ENCODE results near the gene LRRC8A.
"Not testable (repeated sequence)": the region's sequence is repeated elsewhere in the genome, so short reads cannot be mapped to it uniquely, and the experiment has no call there.

LRRC8A gene

DNA sequence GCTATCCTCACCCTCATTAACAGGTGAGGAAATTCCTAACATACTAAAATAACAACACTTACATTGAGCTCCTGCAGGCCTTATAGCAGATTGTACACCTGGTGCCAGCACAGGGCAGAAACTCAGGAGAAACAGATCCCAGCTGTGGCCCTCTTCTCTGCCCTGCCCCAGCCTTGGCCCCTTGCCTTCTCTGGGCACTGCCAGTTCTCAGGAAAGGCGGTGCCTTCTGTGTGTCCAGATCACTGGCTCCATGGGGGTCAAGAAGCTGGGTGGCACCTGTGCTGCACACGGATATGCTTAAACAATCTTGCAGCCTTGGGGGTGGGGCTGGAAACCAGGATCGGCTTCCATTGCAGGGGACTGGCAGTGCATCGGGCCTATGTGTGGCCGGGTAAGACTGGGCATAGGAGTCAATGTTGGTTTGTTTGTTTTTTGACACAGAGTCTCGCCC is 19.5 kb upstream of the LRRC8A start:
- H2AFZ ChIP-seq (ENCODE audit: low read length) = no peak overlapping the region
- H3K9ac ChIP-seq (ENCODE audit: low read depth, low read length, poor library complexity, severe bottlenecking) = no peak overlapping the region
- H3F3A ChIP-seq (ENCODE audit: low read depth) = no peaks in the 10 kb centered on the region
- H3K4me3 ChIP-seq (ENCODE audit: low read length, poor library complexity, severe bottlenecking) = no peak overlapping the region
- H3K9me3 ChIP-seq (ENCODE audit: insufficient read depth, low read depth, low read length) = no peaks in the 10 kb centered on the region
- no peak for TF ChIP-seq CTCF (conservative IDR thresholded peaks at IDR 0.05; ENCODE audit: low read length)
- no peak for TF ChIP-seq EZH2phosphoT487 (IDR thresholded peaks at IDR 0.05; ENCODE audit: borderline replicate concordance)
- H3K36me3 ChIP-seq (ENCODE audit: insufficient read depth, low read length) = no peaks in the 10 kb centered on the region
- H3K79me2 ChIP-seq (ENCODE audit: insufficient read depth, low read length) = no peaks in the 10 kb centered on the region
- no peaks in the 10 kb centered on the region for H3K4me1 ChIP-seq (ENCODE audit: insufficient read depth, low read length, poor library complexity, severe bottlenecking)
- no peak overlapping the region for H3K4me2 ChIP-seq (ENCODE audit: low read depth, low read length, poor library complexity, severe bottlenecking)
- no peaks in the 10 kb centered on the region for H4K20me1 ChIP-seq (ENCODE audit: insufficient read depth, low read length, poor library complexity, severe bottlenecking)
- H3K9me2 ChIP-seq (replicated peaks; ENCODE audit: low read depth, low read length) = no peaks in the 10 kb centered on the region
- H3K27me3 ChIP-seq (ENCODE audit: insufficient read depth, low read length, poor library complexity, severe bottlenecking) = no peaks in the 10 kb centered on the region

- Histone ChIP-seq H3K9me3 (ENCODE audit: insufficient read depth, low read depth, low read length) (no peaks in the 10 kb centered on the region), H3K9me2 (replicated peaks; ENCODE audit: low read depth, low read length) (no peaks in the 10 kb centered on the region), H3K36me3 (ENCODE audit: insufficient read depth, low read length) (no peaks in the 10 kb centered on the region), H3K4me2 (ENCODE audit: low read depth, low read length, poor library complexity, severe bottlenecking) (no peak overlapping the region), H3K27me3 (ENCODE audit: insufficient read depth, low read length, poor library complexity, severe bottlenecking) (no peaks in the 10 kb centered on the region), H4K20me1 (ENCODE audit: insufficient read depth, low read length, poor library complexity, severe bottlenecking) (no peaks in the 10 kb centered on the region), H3K4me3 (ENCODE audit: low read length, poor library complexity, severe bottlenecking) (no peak overlapping the region), H3K79me2 (ENCODE audit: insufficient read depth, low read length) (no peaks in the 10 kb centered on the region), H3K4me1 (ENCODE audit: insufficient read depth, low read length, poor library complexity, severe bottlenecking) (no peaks in the 10 kb centered on the region), H2AFZ (ENCODE audit: low read length) (no peak overlapping the region), H3F3A (ENCODE audit: low read depth) (no peaks in the 10 kb centered on the region), H3K9ac (ENCODE audit: low read depth, low read length, poor library complexity, severe bottlenecking) (no peak overlapping the region)
- TF ChIP-seq CTCF (conservative IDR thresholded peaks at IDR 0.05; ENCODE audit: low read length) (peak; percentile 72), EZH2phosphoT487 (IDR thresholded peaks at IDR 0.05; ENCODE audit: borderline replicate concordance) (no peak)
Observed at GRCh38 chr9:128863647-128864046, 18.3 kb upstream of the LRRC8A start.

GRCh38 chr9:128870128-128870940 is 11.6 kb upstream of the LRRC8A start:
- Histone ChIP-seq H3K27me3 (ENCODE audit: insufficient read depth, low read length, poor library complexity, severe bottlenecking) (no peaks in the 10 kb centered on the region), H3K36me3 (ENCODE audit: insufficient read depth, low read length) (no peaks in the 10 kb centered on the region), H4K20me1 (ENCODE audit: insufficient read depth, low read length, poor library complexity, severe bottlenecking) (no peaks in the 10 kb centered on the region), H3F3A (ENCODE audit: low read depth) (no peaks in the 10 kb centered on the region), H2AFZ (ENCODE audit: low read length) (no peak overlapping the region), H3K4me3 (ENCODE audit: low read length, poor library complexity, severe bottlenecking) (no peak overlapping the region), H3K9ac (ENCODE audit: low read depth, low read length, poor library complexity, severe bottlenecking) (no peak overlapping the region), H3K9me2 (replicated peaks; ENCODE audit: low read depth, low read length) (no peaks in the 10 kb centered on the region), H3K79me2 (ENCODE audit: insufficient read depth, low read length) (no peaks in the 10 kb centered on the region), H3K9me3 (ENCODE audit: insufficient read depth, low read depth, low read length) (no peaks in the 10 kb centered on the region), H3K4me2 (ENCODE audit: low read depth, low read length, poor library complexity, severe bottlenecking) (no peak overlapping the region), H3K4me1 (ENCODE audit: insufficient read depth, low read length, poor library complexity, severe bottlenecking) (no peaks in the 10 kb centered on the region)
- TF ChIP-seq EZH2phosphoT487 (IDR thresholded peaks at IDR 0.05; ENCODE audit: borderline replicate concordance) (no peak), CTCF (conservative IDR thresholded peaks at IDR 0.05; ENCODE audit: low read length) (no peak)

DNA sequence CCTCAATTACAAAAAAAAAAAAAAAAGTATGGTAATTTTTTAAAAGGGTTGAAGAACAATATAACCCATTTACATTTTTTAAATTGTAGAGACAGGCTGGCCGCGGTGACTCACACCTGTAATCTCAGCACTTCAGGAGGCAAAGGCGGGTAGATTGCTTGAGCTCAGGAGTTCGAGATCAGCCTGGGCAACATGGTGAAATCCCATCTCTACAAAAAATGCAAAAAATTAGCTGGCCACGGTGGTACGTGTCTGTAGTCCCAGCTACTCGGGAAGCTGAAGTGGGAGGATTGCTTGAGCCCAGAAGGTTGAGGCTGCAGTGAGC is 11.0 kb upstream of the LRRC8A start:
- H3F3A ChIP-seq (ENCODE audit: low read depth); H3K9me3 ChIP-seq (ENCODE audit: insufficient read depth, low read depth, low read length); H3K9ac ChIP-seq (ENCODE audit: low read depth, low read length, poor library complexity, severe bottlenecking); H2AFZ ChIP-seq (ENCODE audit: low read length); H3K79me2 ChIP-seq (ENCODE audit: insufficient read depth, low read length); H3K4me3 ChIP-seq (ENCODE audit: low read length, poor library complexity, severe bottlenecking); H3K9me2 ChIP-seq (replicated peaks; ENCODE audit: low read depth, low read length); H3K36me3 ChIP-seq (ENCODE audit: insufficient read depth, low read length); H3K27me3 ChIP-seq (ENCODE audit: insufficient read depth, low read length, poor library complexity, severe bottlenecking); H4K20me1 ChIP-seq (ENCODE audit: insufficient read depth, low read length, poor library complexity, severe bottlenecking); H3K4me1 ChIP-seq (ENCODE audit: insufficient read depth, low read length, poor library complexity, severe bottlenecking); H3K4me2 ChIP-seq (ENCODE audit: low read depth, low read length, poor library complexity, severe bottlenecking): not testable (repeated sequence)
